H9 (cell line): ENCODE measurements around the gene DAB2IP. TPM values are rescaled to one million over a fixed set of nuclear protein-coding genes. Genes with fewer than 3 reads are reported as not detected.

Experiments used
- DNase-seq: peaks from one replicate; pipeline ENCODE4 v3.0.0-alpha.2; 2017
- H2AFZ ChIP-seq: one replicate; pipeline ENCODE4 v1.6.1; 2013; ENCODE audit warnings: mild to moderate bottlenecking, low read length, control low read depth, moderate library complexity
- H2AK5ac ChIP-seq: 2 replicates; pipeline ENCODE4 v1.6.1; 2013; ENCODE audit warnings: low read length, control low read depth, mixed read lengths; ENCODE audit not compliant: insufficient read length
- H2BK120ac ChIP-seq: one replicate; pipeline ENCODE4 v1.6.1; 2013; ENCODE audit warnings: low read depth, mild to moderate bottlenecking, low read length, control low read depth, inconsistent platforms; ENCODE audit not compliant: poor library complexity, severe bottlenecking
- H2BK12ac ChIP-seq: 2 replicates; pipeline ENCODE4 v1.6.1; 2013; ENCODE audit warnings: low read length, control low read depth, mixed read lengths, low read depth; ENCODE audit not compliant: insufficient read length
- H2BK15ac ChIP-seq: 2 replicates; pipeline ENCODE4 v1.6.1; 2013; ENCODE audit warnings: low read depth, low read length, control low read depth
- H2BK20ac ChIP-seq: one replicate; pipeline ENCODE4 v1.6.1; 2013; ENCODE audit warnings: low read depth, mild to moderate bottlenecking, low read length, control low read depth, inconsistent platforms; ENCODE audit not compliant: poor library complexity, severe bottlenecking
- H2BK5ac ChIP-seq: 2 replicates; pipeline ENCODE4 v1.6.1; 2013; ENCODE audit warnings: low read length, control low read depth, mixed read lengths; ENCODE audit not compliant: insufficient read length
- H3K14ac ChIP-seq: 2 replicates; pipeline ENCODE4 v1.6.1; 2013; ENCODE audit warnings: low read length, control low read depth; ENCODE audit not compliant: insufficient read depth
- H3K18ac ChIP-seq: 2 replicates; pipeline ENCODE4 v1.6.1; 2013; ENCODE audit warnings: low read depth, mild to moderate bottlenecking, mixed read lengths, low read length, control low read depth; ENCODE audit not compliant: insufficient read length
- H3K23ac ChIP-seq: 2 replicates; pipeline ENCODE4 v1.6.1; 2013; ENCODE audit warnings: low read length, control low read depth, mixed read lengths, low read depth; ENCODE audit not compliant: insufficient read length
- H3K23me2 ChIP-seq: 2 replicates; pipeline ENCODE4 v1.6.1; 2013; ENCODE audit warnings: low read depth, mild to moderate bottlenecking, mixed read lengths, low read length, control low read depth; ENCODE audit not compliant: insufficient read length, poor library complexity, severe bottlenecking
- H3K27ac ChIP-seq: 2 replicates; pipeline ENCODE4 v1.5.1; 2013; ENCODE audit warnings: low read length, control low read depth, mixed read lengths, low read depth; ENCODE audit not compliant: insufficient read length
- H3K27me3 ChIP-seq: 2 replicates; pipeline ENCODE4 v1.6.1; 2013; ENCODE audit warnings: low read length, control low read depth, inconsistent platforms; ENCODE audit not compliant: insufficient read depth
- H3K4ac ChIP-seq: 2 replicates; pipeline ENCODE4 v1.6.1; 2013; ENCODE audit warnings: low read depth, mild to moderate bottlenecking, control low read depth, inconsistent platforms, low read length, moderate library complexity
- H3K4me1 ChIP-seq: 2 replicates; pipeline ENCODE4 v1.6.1; 2013; ENCODE audit warnings: low read length, control low read depth, inconsistent platforms; ENCODE audit not compliant: insufficient read depth
- H3K4me2 ChIP-seq: 2 replicates; pipeline ENCODE4 v1.6.1; 2013; ENCODE audit warnings: low read length, control low read depth, mixed read lengths; ENCODE audit not compliant: insufficient read length, insufficient read depth
- H3K56ac ChIP-seq: 2 replicates; pipeline ENCODE4 v1.6.1; 2013; ENCODE audit warnings: low read depth, mild to moderate bottlenecking, mixed read lengths, low read length, control low read depth; ENCODE audit not compliant: insufficient read length
- H3K79me1 ChIP-seq: 2 replicates; pipeline ENCODE4 v1.6.1; 2013; ENCODE audit warnings: low read depth, mild to moderate bottlenecking, moderate library complexity, low read length, control low read depth, inconsistent platforms; ENCODE audit not compliant: insufficient read depth, poor library complexity, severe bottlenecking
- H3K79me2 ChIP-seq: 2 replicates; pipeline ENCODE4 v1.6.1; 2013; ENCODE audit warnings: low read length, control low read depth, inconsistent platforms; ENCODE audit not compliant: insufficient read depth
- H3K9ac ChIP-seq: 2 replicates; pipeline ENCODE4 v1.6.1; 2013; ENCODE audit warnings: low read length, control low read depth, mixed read lengths; ENCODE audit not compliant: insufficient read length; ENCODE audit errors: extremely low read depth
- H3K9me3 ChIP-seq: one replicate; pipeline ENCODE4 v1.6.1; 2013; ENCODE audit warnings: low read depth, low read length, inconsistent platforms; ENCODE audit not compliant: control insufficient read depth
- H3T11ph ChIP-seq: one replicate; pipeline ENCODE4 v1.6.1; 2013; ENCODE audit warnings: mild to moderate bottlenecking, low read length, control low read depth, inconsistent platforms
- H4K20me1 ChIP-seq: one replicate; pipeline ENCODE4 v1.6.1; 2013; ENCODE audit not compliant: control insufficient read depth, insufficient read length, insufficient read depth
- H4K5ac ChIP-seq: 2 replicates; pipeline ENCODE4 v1.6.1; 2013; ENCODE audit warnings: low read depth, mild to moderate bottlenecking, mixed read lengths, low read length, control low read depth; ENCODE audit not compliant: insufficient read length
- H4K8ac ChIP-seq: replicated peaks from 2 replicates; pipeline ENCODE4 v1.6.1; 2013; ENCODE audit warnings: low read length, control low read depth, mixed read lengths, low read depth; ENCODE audit not compliant: insufficient read length
- H4K91ac ChIP-seq: 2 replicates; pipeline ENCODE4 v1.6.1; 2013; ENCODE audit warnings: low read depth, mild to moderate bottlenecking, moderate library complexity, mixed read lengths, low read length, control low read depth; ENCODE audit not compliant: insufficient read length
- H3K27ac Mint-ChIP-seq, 3 experiments: 2 replicates in 2 of 3; 3 replicates in 1 of 3; pipeline ENCODE4 v1.8.0; 2020 to 2021; ENCODE audit warnings: mixed read lengths in 3 of 3, mild to moderate bottlenecking in 1 of 3, moderate library complexity in 1 of 3
- H3K27me3 Mint-ChIP-seq: 2 replicates; pipeline ENCODE4 v1.8.0; 2021; ENCODE audit warnings: low read depth, mild to moderate bottlenecking, moderate library complexity, mixed read lengths
- H3K36me3 Mint-ChIP-seq, 3 experiments: 2 replicates in 2 of 3; 3 replicates in 1 of 3; pipeline ENCODE4 v1.8.0; 2020 to 2021; ENCODE audit warnings: low read depth in 3 of 3, mixed read lengths in 3 of 3; ENCODE audit not compliant: insufficient read depth in 1 of 3
- H3K4me1 Mint-ChIP-seq, 2 experiments: 2 replicates each; pipeline ENCODE4 v1.8.0; 2020; ENCODE audit warnings: mixed read lengths in 2 of 2
- H3K4me3 Mint-ChIP-seq, 2 experiments: 2 replicates in 1 of 2; 3 replicates in 1 of 2; pipeline ENCODE4 v1.8.0; 2020 to 2021; ENCODE audit warnings: mild to moderate bottlenecking in 2 of 2, mixed read lengths in 2 of 2, moderate library complexity in 1 of 2
- H3K9me3 Mint-ChIP-seq, 2 experiments: 2 replicates in 1 of 2; 3 replicates in 1 of 2; pipeline ENCODE4 v1.8.0; 2020; ENCODE audit warnings: mild to moderate bottlenecking in 2 of 2, mixed read lengths in 2 of 2, moderate library complexity in 1 of 2
- WGBS: extraction: QIAGEN DNeasy Blood & Tissue Kit; methylation state at CpG from one replicate; pipeline ENCODE4 v1.1.7; 2013; ENCODE audit warnings: missing lambda C conversion rate, low lambda C conversion rate, mixed read lengths; ENCODE audit not compliant: insufficient read length; ENCODE audit errors: extremely low coverage; 5-methylcytosine and 5-hydroxymethylcytosine counted together
- total RNA-seq: library from RNA; stranded (reverse); gene quantifications from 2 replicates; pipeline ENCODE4 v1.2.1, GENCODE V29; 2021
- TF ChIP-seq, protein P1 (sequence below): fragments of 200-600 bp; sonication (generic); conservative IDR thresholded peaks from 3 replicates; pipeline ENCODE4 v1.8.0; 2021; ENCODE audit warnings: antibody characterized with exemption, mild to moderate bottlenecking

The DAB2IP gene
- total RNA-seq, 1 experiment from 2014 or later: 22.6 TPM

DNA sequence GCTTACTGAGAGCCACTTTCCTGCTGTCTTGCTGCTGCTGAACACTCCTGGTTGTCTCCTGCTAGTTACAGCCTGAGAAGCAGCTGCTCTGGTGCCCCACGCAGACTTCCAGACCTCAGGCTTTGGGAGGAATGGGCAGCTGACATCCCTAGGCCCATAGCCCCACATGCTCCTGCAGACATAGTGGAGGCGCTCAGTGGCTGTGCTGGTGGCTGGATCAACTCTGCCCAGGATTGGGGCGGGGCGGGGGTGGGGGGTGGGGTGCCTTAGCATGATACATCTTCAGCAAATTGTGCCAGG, 93.9 kb downstream of the DAB2IP start:
- Histone ChIP-seq H3K9ac (no peak overlapping the region), H2BK15ac (no peak overlapping the region), H3K14ac (no peak overlapping the region; the same call in 1 of the 2 replicates), H3K18ac (no peak overlapping the region), H3K79me2 (no peaks in the 10 kb centered on the region), H3K4me2 (no peak overlapping the region), H3K27ac (no peak overlapping the region), H3T11ph (no peak overlapping the region), H2AFZ (no peak overlapping the region), H3K56ac (no peak overlapping the region), H2BK12ac (no peak overlapping the region), H4K8ac (no peak overlapping the region), H4K20me1 (peaks cover 3% of the 10 kb centered on the region), H2AK5ac (no peak overlapping the region), H3K9me3 (no peaks in the 10 kb centered on the region), H3K4me1 (peaks cover 3% of the 10 kb centered on the region; the same call in 1 of the 2 replicates), H3K23ac (no peak overlapping the region), H2BK20ac (no peak overlapping the region), H3K4ac (no peak overlapping the region), H3K27me3 (no peaks in the 10 kb centered on the region), H4K91ac (no peak overlapping the region), H4K5ac (no peak overlapping the region), H2BK5ac (no peak overlapping the region), H2BK120ac (no peak overlapping the region), H3K23me2 (no peaks in the 10 kb centered on the region), H3K79me1 (no peaks in the 10 kb centered on the region)
- Mint-ChIP-seq H3K9me3 (no peaks in the 10 kb centered on the region), H3K4me1 (peaks cover 25 to 31% of the 10 kb centered on the region in 2 experiments), H3K36me3 (no peaks in the 10 kb centered on the region; a peak in 1 of 7 replicates), H3K27ac (no peak overlapping the region; a peak in 1 of 7 replicates), H3K27me3 (no peaks in the 10 kb centered on the region), H3K4me3 (no peak overlapping the region)
- WGBS: no CpG with 5 or more reads among the region's 4 CpGs
- DNase-seq: no peak
- TF ChIP-seq, protein P1, sequence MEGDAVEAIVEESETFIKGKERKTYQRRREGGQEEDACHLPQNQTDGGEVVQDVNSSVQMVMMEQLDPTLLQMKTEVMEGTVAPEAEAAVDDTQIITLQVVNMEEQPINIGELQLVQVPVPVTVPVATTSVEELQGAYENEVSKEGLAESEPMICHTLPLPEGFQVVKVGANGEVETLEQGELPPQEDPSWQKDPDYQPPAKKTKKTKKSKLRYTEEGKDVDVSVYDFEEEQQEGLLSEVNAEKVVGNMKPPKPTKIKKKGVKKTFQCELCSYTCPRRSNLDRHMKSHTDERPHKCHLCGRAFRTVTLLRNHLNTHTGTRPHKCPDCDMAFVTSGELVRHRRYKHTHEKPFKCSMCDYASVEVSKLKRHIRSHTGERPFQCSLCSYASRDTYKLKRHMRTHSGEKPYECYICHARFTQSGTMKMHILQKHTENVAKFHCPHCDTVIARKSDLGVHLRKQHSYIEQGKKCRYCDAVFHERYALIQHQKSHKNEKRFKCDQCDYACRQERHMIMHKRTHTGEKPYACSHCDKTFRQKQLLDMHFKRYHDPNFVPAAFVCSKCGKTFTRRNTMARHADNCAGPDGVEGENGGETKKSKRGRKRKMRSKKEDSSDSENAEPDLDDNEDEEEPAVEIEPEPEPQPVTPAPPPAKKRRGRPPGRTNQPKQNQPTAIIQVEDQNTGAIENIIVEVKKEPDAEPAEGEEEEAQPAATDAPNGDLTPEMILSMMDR: no peak
